ENCODE measurements around the gene HEPN1. TPM values are rescaled to one million over a fixed set of nuclear protein-coding genes. Genes with fewer than 3 reads are reported as not detected.

The HEPN1 gene
- total and polyA plus RNA-seq, 2 of the 8 experiments (the other 6 are each of a cell fraction or from before 2014, with no cell fraction given), result not detected

DNA sequence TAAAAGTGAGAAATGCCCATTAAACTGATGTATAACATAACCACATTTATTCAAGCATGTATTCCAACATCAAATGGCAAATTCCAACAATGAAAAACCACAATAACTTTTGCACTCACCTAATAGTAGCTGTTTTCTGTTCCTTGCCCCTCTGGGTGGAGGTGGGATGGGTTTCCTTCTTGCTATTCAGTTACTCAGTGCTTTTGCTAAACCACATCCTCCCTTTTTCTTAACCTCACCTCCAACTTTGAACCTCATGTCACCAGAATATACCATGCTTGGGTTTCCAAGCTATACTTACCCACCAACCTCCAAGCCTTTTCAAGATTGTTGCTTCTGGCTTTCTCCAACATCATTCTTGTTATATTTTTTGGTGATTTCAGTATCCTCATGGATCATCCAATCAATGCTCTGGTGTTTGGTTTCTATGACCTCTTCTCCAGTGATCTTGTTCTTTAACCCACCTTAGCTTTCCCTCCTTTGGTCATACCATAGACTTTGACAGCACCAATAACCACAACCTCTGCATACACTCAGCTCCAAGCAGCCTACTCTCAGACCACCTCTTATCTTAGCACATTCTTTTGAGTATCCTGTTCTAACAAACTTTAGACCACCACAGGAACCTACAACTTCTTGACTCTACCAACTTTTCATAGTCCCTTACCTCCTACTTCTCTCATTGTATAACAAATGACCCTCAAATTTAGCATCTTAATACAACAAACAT, 31.7 kb downstream of the HEPN1 start:
- Histone ChIP-seq H2BK120ac (replicated peaks; ENCODE audit: low read depth, low read length) (no peak overlapping the region), H3K9ac (replicated peaks in 1 of 4; ENCODE audit: extremely low read depth in 1 of 4, low read depth in 3 of 4, low read length in 3 of 4) (no peak overlapping the region), H4K20me1 (replicated peaks in 1 of 2; ENCODE audit: control insufficient read depth in 1 of 2, insufficient read depth in 2 of 2, low read length in 2 of 2) (no peaks in the 10 kb centered on the region), H3K79me1 (ENCODE audit: low read depth, low read length) (no peaks in the 10 kb centered on the region), H3K27ac (ENCODE audit: low read depth, low read length) (no peak overlapping the region), H3K4me2 (ENCODE audit: insufficient read depth in 1 of 2, low read depth in 2 of 2, low read length in 2 of 2) (no peak overlapping the region), H3K18ac (ENCODE audit: extremely low read depth, low read length) (no peak overlapping the region), H2BK15ac (ENCODE audit: low read length) (no peak overlapping the region), H3K14ac (ENCODE audit: insufficient read length) (no peak overlapping the region), H3K4me1 (replicated peaks in 1 of 4; ENCODE audit: control insufficient read depth in 3 of 4, insufficient read depth in 4 of 4, low read length in 3 of 4) (peaks cover 0 to 4% (median 2%) of the 10 kb centered on the region in 4 experiments; a peak in 3 of 7 replicates), H3K23me2 (ENCODE audit: low read depth, low read length) (peaks cover 15% of the 10 kb centered on the region; the same call in 1 of the 2 replicates), H3K9me3 (ENCODE audit: insufficient read depth in 2 of 2, low read depth in 1 of 2, low read length in 1 of 2) (no peaks in the 10 kb centered on the region), H2AFZ (ENCODE audit: low read length) (no peak overlapping the region), H3K23ac (ENCODE audit: insufficient read length) (no peak overlapping the region), H3K27me3 (replicated peaks in 1 of 4; ENCODE audit: control insufficient read depth in 3 of 4, extremely low read depth in 1 of 4, insufficient read depth in 3 of 4, low read length in 3 of 4) (peaks cover 0 to 5% (median 1%) of the 10 kb centered on the region in 4 experiments; a peak in 3 of 7 replicates), H2BK12ac (ENCODE audit: low read depth, low read length) (no peak overlapping the region), H3K56ac (replicated peaks; ENCODE audit: insufficient read length, low read depth, low read length) (no peak overlapping the region), H3K36me3 (ENCODE audit: control insufficient read depth in 2 of 4, insufficient read depth in 4 of 4, low read length in 3 of 4) (no peaks in the 10 kb centered on the region), H4K8ac (ENCODE audit: extremely low read depth, insufficient read depth, low read length) (no peak overlapping the region), H3K4ac (replicated peaks; ENCODE audit: insufficient read length, low read depth, low read length) (no peak overlapping the region), H2AK5ac (ENCODE audit: low read depth, low read length) (no peak overlapping the region), H3K4me3 (ENCODE audit: extremely low read depth in 1 of 4, insufficient read depth in 2 of 4, low read depth in 3 of 4, low read length in 4 of 4) (no peak overlapping the region), H4K5ac (ENCODE audit: insufficient read length, low read depth, low read length) (no peak overlapping the region), H2BK5ac (ENCODE audit: low read depth, low read length) (no peak overlapping the region), H3K79me2 (ENCODE audit: control insufficient read depth in 1 of 2, insufficient read depth in 2 of 2, low read length in 2 of 2) (no peaks in the 10 kb centered on the region), H2BK20ac (ENCODE audit: low read length) (no peak overlapping the region), H4K91ac (replicated peaks; ENCODE audit: insufficient read length, low read length) (no peak overlapping the region)
- DNase-seq (ENCODE audit: low read depth in 1 of 2, low spot score in 2 of 2), result no peak
- TF ChIP-seq SIRT6 (IDR thresholded peaks at IDR 0.05; ENCODE audit: low read length), result no peak
- TF ChIP-seq KDM1A (IDR thresholded peaks at IDR 0.05; ENCODE audit: borderline replicate concordance, low read length), result no peak
- no peak for TF ChIP-seq SP1 (IDR thresholded peaks at IDR 0.05; ENCODE audit: low read depth, low read length)
- TF ChIP-seq, protein P1, sequence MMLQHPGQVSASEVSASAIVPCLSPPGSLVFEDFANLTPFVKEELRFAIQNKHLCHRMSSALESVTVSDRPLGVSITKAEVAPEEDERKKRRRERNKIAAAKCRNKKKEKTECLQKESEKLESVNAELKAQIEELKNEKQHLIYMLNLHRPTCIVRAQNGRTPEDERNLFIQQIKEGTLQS (IDR thresholded peaks at IDR 0.05; ENCODE audit: insufficient read depth, low read depth, low read length), result no peak
- no peak for TF ChIP-seq EGR1 (IDR thresholded peaks at IDR 0.05; ENCODE audit: borderline replicate concordance, low read depth, low read length)
- no peak for TF ChIP-seq POLR2A (IDR thresholded peaks at IDR 0.05; ENCODE audit: control extremely low read depth in 1 of 2, low read depth in 2 of 2, low read length in 2 of 2)
- TF ChIP-seq MAFK (IDR thresholded peaks at IDR 0.05; ENCODE audit: low read depth, low read length), result no peak
- TF ChIP-seq BCL11A (IDR thresholded peaks at IDR 0.05; ENCODE audit: low read depth in 2 of 2, low read length in 2 of 2), result no peak
- TF ChIP-seq SIX5 (IDR thresholded peaks at IDR 0.05; ENCODE audit: low read depth, low read length), result no peak
- no peak for TF ChIP-seq SP2 (IDR thresholded peaks at IDR 0.05; ENCODE audit: low read length)
- POLR2A ChIA-PET (ENCODE audit: partially characterized antibody), result no interaction called here
- FAIRE-seq, result no peak
- CTCF ChIA-PET (ENCODE audit: partially characterized antibody), result interaction anchor here (0.9 to 1.4 kb wide), 4 partner anchors 10 to 478 kb away, joined by 3 to 6 read pairs (median 3); no protein-coding TSS in a partner anchor
